ENCODE results near the gene CDR2L. TPM values are rescaled to one million over a fixed set of nuclear protein-coding genes. Genes with fewer than 3 reads are reported as not detected.
A peak's percentile ranks its signal among the peaks of the same experiment; 100 is the strongest.

Gene CDR2L
- total and polyA plus RNA-seq, 4 donors = 5.8 to 23.6 (median 13.8) TPM

DNA sequence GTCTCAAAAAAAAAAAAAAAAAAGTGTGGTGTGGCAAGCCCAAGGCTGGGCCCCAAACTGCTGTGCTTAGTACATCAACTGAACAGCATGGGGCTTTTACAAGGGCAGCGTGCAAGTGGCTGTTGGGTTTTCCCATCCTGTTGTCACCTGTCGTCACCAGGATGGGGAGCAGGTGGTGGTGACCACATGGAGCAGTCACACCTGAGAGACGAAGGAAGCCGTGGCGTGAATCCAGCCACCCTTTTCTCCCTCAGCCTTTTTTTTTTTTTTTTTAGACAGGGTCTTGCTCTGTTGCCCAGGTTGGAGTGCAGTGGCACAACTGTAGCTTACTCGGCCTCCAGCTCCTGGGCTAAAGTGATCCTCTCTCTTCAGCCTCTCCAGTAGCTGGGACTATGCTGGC is 20.9 kb downstream of the CDR2L start:
- intact Hi-C loops (cut with DNase I) = no loop called here
- Histone ChIP-seq H3K9me3 (ENCODE audit: control insufficient read depth, low read length) (no peaks in the 10 kb centered on the region), H3K27me3 (ENCODE audit: control insufficient read depth in 1 of 2, insufficient read depth in 2 of 2, low read length in 1 of 2) (no peaks in the 10 kb centered on the region), H3K27ac (ENCODE audit: low read depth in 1 of 2, low read length in 2 of 2) (no peak overlapping the region), H3K36me3 (ENCODE audit: control insufficient read depth in 1 of 2, insufficient read depth in 2 of 2, low read length in 1 of 2) (no peaks in the 10 kb centered on the region), H3K4me1 (ENCODE audit: control insufficient read depth in 1 of 2, insufficient read depth in 2 of 2, low read length in 2 of 2) (peaks cover 0 to 2% of the 10 kb centered on the region in 2 donors), H3K4me3 (ENCODE audit: low read length in 2 of 2) (no peak overlapping the region)
- ATAC-seq (ENCODE audit: low FRiP score) (no peak), DNase-seq (no peak)
- whole genome bisulfite sequencing, 2 donors = 88 to 89% methylated on average over 6 of the region's 6 CpGs

DNA sequence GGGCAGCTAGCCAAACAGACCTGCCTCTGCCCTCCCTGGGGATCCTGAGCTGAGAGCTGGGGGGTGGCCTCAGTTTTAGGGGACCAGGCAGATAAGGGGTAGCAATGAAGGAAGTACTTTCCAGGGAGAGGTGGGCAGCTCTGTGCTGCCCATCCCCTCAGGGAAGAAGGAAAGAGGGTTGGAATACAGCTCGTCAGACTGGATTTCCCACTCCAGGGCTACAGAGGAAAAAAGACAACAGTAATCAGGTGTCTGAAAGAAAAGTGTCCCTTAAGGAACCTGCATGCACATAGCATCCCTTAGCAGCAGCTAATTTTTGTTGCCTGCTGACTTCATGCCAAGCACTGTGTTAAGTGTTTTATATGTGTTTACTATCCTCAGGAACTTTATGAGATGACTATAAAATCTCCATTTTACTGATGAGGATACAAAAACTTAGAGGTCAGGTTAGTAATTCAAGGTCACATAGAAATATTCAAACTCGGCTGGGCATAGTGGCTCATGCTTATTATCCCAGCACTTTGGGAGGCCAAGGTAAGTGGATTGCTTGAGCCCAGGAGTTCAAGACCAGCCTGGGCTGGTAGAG is 21.8 kb downstream of the CDR2L start:
- Histone ChIP-seq H3K4me1 (ENCODE audit: control insufficient read depth in 1 of 2, insufficient read depth in 2 of 2, low read length in 2 of 2) (peaks cover 0 to 4% of the 10 kb centered on the region in 2 donors), H3K27ac (ENCODE audit: low read depth in 1 of 2, low read length in 2 of 2) (no peak overlapping the region), H3K27me3 (ENCODE audit: control insufficient read depth in 1 of 2, insufficient read depth in 2 of 2, low read length in 1 of 2) (no peaks in the 10 kb centered on the region), H3K36me3 (ENCODE audit: control insufficient read depth in 1 of 2, insufficient read depth in 2 of 2, low read length in 1 of 2) (no peaks in the 10 kb centered on the region), H3K9me3 (ENCODE audit: control insufficient read depth, low read length) (no peaks in the 10 kb centered on the region), H3K4me3 (ENCODE audit: low read length in 2 of 2) (no peak overlapping the region)
- ATAC-seq (ENCODE audit: low FRiP score) (no peak), DNase-seq (no peak)
- intact Hi-C loops (cut with DNase I) = no loop called here
- 68 to 79% methylated on average over 2 of the region's 2 CpGs for WGBS, 2 donors

DNA sequence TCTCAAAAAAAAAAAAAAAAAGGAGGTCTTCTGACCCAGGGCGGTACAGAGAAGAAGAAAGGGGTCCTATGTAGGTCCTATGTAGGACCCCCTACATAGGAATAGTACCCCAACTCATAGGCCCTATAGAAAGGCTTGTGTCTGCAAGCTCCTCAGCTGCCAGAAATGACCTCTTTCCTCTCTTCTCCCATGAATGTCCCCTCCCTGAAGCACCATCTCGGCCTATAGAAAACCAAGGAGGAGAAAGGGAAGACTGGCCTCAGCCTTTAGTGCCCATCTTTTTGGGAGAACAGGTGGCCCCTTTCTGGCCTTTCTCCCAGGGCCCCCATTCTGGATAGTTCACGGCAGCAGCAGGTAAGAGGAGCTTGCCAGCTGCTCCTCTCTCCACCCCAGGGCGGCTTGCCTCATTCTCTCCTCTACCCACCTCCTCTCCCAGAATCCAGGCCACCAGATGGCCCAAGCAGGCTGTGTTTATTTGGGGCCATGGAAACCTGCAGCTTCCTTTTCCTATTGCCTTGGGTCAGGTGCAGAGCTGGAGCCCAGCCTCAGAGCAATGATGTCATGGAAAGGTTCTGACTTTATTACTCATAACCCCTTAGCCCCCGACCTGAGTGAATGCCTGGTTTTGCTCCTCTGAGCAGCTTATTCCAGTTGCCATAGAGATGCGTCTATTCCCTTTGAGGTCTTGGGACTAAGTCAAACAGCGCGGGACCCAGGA is 23.4 kb downstream of the CDR2L start:
- no peak for ATAC-seq (ENCODE audit: low FRiP score)
- DNase-seq = no peak
- intact Hi-C loops (cut with DNase I) = loop anchor here (2.0 to 5.0 kb wide), 2 partner anchors 22 to 49 kb away; no protein-coding TSS in a partner anchor
- Histone ChIP-seq H3K4me3 (ENCODE audit: low read length in 2 of 2) (no peak overlapping the region), H3K9me3 (ENCODE audit: control insufficient read depth, low read length) (no peaks in the 10 kb centered on the region), H3K27ac (ENCODE audit: low read depth in 1 of 2, low read length in 2 of 2) (no peak overlapping the region), H3K36me3 (ENCODE audit: control insufficient read depth in 1 of 2, insufficient read depth in 2 of 2, low read length in 1 of 2) (no peaks in the 10 kb centered on the region), H3K4me1 (ENCODE audit: control insufficient read depth in 1 of 2, insufficient read depth in 2 of 2, low read length in 2 of 2) (peaks cover 0 to 4% of the 10 kb centered on the region in 2 donors), H3K27me3 (ENCODE audit: control insufficient read depth in 1 of 2, insufficient read depth in 2 of 2, low read length in 1 of 2) (no peaks in the 10 kb centered on the region)
- 57 to 70% methylated on average over 8 of the region's 8 CpGs for WGBS, 2 donors

DNA sequence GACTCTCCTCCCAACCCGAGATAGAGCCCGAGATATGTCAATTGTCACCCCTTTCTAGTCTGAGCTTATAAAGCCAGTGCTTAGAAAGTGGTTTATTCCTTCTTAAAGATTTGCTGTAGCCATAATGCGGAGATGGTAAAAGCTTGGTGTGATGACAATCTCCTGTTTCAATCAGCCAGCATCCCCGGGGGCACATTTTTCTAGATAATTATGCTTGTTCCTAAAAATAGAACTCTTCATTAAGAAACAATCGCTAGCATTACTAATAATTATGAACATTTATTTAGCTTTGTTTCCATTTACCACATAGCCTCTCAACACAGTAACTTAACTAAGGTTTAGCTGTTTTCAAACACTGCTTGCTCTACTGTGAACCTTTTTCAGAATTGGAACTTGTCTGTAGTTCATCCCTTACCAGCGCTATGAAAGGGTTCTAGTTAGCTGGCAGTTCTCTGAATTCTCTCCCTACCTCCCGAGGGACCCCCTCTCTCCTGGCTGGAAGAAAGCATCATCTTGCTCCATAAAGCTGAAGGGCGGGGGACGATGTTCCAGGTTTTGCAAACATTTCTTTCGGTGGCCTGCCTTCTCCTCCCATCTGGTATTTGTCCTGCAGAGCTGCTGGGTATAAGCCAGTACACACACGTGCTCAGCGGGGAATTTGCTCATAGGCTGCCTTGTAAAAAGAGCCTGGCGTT is 24.1 kb downstream of the CDR2L start:
- Histone ChIP-seq H3K9me3 (ENCODE audit: control insufficient read depth, low read length) (no peaks in the 10 kb centered on the region), H3K27ac (ENCODE audit: low read depth in 1 of 2, low read length in 2 of 2) (peak overlapping the region in 1 of 2 donors; percentile 28), H3K4me3 (ENCODE audit: low read length in 2 of 2) (peak overlapping the region; percentile 14 to 85), H3K27me3 (ENCODE audit: control insufficient read depth in 1 of 2, insufficient read depth in 2 of 2, low read length in 1 of 2) (no peaks in the 10 kb centered on the region), H3K36me3 (ENCODE audit: control insufficient read depth in 1 of 2, insufficient read depth in 2 of 2, low read length in 1 of 2) (no peaks in the 10 kb centered on the region), H3K4me1 (ENCODE audit: control insufficient read depth in 1 of 2, insufficient read depth in 2 of 2, low read length in 2 of 2) (peaks cover 0 to 4% of the 10 kb centered on the region in 2 donors)
- intact Hi-C loops (cut with DNase I) = loop anchor here (2.0 to 5.0 kb wide), 2 partner anchors 23 to 49 kb away; no protein-coding TSS in a partner anchor
- DNase-seq (peak in 1 of 2 donors; percentile 66), ATAC-seq (ENCODE audit: low FRiP score) (peak; percentile 80)
- WGBS, 2 donors = 18 to 21% methylated on average over 13 of the region's 13 CpGs

DNA sequence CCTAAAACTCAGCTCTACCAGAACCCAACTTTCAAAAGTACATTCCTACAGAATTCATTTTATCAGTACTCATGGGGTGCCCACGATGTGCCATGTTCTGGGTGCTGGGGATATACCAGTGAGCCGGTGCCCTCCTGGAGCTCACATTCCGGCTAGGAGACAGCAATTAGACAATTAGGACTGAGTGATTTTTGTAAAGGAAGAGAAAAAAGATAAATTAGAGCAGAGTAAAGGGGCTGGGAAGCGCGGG is 24.6 kb downstream of the CDR2L start:
- no peaks in the 10 kb centered on the region for H3K27me3 ChIP-seq (ENCODE audit: control insufficient read depth in 1 of 2, insufficient read depth in 2 of 2, low read length in 1 of 2)
- H3K36me3 ChIP-seq (ENCODE audit: control insufficient read depth in 1 of 2, insufficient read depth in 2 of 2, low read length in 1 of 2) = no peaks in the 10 kb centered on the region
- 4 to 6% methylated on average over 5 of the region's 5 CpGs for WGBS, 2 donors
- peak overlapping the region in 1 of 2 donors; percentile 28 for H3K27ac ChIP-seq (ENCODE audit: low read depth in 1 of 2, low read length in 2 of 2)
- DNase-seq (no peak), ATAC-seq (ENCODE audit: low FRiP score) (no peak)
- peaks cover 0 to 4% of the 10 kb centered on the region in 2 donors for H3K4me1 ChIP-seq (ENCODE audit: control insufficient read depth in 1 of 2, insufficient read depth in 2 of 2, low read length in 2 of 2)
- H3K9me3 ChIP-seq (ENCODE audit: control insufficient read depth, low read length) = no peaks in the 10 kb centered on the region
- H3K4me3 ChIP-seq (ENCODE audit: low read length in 2 of 2) = peak overlapping the region; percentile 14 to 85
- intact Hi-C loops (cut with DNase I) = loop anchor here (5.0 kb wide), 1 partner anchor 50 kb away; no protein-coding TSS in a partner anchor

DNA sequence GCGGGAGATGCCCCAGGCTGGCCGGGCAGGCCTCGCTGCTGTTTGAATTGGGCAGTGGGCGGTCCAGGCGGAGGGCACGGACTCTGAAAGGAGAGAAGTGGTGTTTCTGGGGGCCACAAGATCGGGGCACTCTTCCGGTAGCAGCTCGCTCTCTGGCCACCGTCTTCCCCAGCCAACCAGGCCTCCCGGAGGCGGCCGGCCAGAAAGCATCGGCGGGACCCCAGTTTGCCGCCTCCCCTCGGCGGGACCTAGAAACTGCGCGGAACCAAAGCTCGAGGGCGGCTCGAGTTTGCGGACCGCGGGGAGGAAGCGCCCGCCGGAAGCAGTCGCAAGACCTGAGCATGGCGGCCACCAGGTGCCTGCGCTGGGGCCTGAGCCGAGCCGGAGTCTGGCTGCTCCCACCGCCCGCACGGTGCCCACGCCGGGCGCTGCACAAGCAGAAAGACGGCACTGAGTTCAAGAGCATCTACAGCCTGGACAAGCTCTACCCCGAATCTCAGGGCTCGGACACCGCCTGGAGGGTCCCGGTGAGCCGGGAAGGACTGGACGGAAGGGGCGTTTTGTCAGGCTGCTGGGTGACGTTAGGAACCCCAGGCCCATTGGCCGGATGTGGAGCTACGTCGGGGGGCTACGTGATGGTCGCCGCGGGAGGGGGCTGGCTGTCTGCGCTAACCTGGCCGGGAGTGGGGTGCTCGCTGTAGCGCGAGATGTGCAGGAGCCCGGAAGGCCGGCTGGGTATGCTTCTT is 25.1 kb downstream of the CDR2L start, which contains the start of gene MRPL58:
MRPL58 (plus strand) TSS at position 325 of the 746 bp plus-strand sequence; CDS start at position 342, 17 bp downstream.
- WGBS, 2 donors = 0 to 1% methylated on average over 62 to 63 of the region's 63 CpGs
- no peaks in the 10 kb centered on the region for H3K27me3 ChIP-seq (ENCODE audit: control insufficient read depth in 1 of 2, insufficient read depth in 2 of 2, low read length in 1 of 2)

DNA sequence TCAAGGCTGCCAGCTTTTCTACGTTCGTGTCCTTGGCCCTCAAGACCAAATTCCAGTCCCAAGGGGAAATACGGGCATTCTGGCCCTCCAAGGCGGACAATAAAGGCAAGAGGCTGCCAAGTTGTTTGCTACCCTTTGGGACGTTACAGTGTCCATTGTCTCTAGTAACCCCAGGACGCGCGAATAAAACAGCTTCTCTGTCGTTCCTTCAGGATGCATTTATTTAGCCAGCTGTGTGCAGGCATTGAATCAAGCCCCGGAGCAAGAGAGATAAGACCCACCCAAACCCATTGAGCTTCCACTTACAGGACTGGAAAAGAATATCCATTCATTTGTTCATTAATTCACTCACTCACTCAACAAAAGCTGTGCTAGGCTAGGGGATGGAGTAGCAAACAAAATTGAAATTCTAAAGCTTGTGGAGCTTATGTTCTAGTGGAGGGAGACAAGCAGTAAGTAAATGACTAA is 25.7 kb downstream of the CDR2L start:
- H3K36me3 ChIP-seq (ENCODE audit: control insufficient read depth in 1 of 2, insufficient read depth in 2 of 2, low read length in 1 of 2) = no peaks in the 10 kb centered on the region
- no peak for ATAC-seq (ENCODE audit: low FRiP score)
- no peaks in the 10 kb centered on the region for H3K27me3 ChIP-seq (ENCODE audit: control insufficient read depth in 1 of 2, insufficient read depth in 2 of 2, low read length in 1 of 2)
- intact Hi-C loops (cut with DNase I) = loop anchor here (5.0 kb wide), 1 partner anchor 51 kb away; no protein-coding TSS in a partner anchor
- H3K4me1 ChIP-seq (ENCODE audit: control insufficient read depth in 1 of 2, insufficient read depth in 2 of 2, low read length in 2 of 2) = peaks cover 0 to 4% of the 10 kb centered on the region in 2 donors
- DNase-seq = no peak
- H3K4me3 ChIP-seq (ENCODE audit: low read length in 2 of 2) = peak overlapping the region; percentile 22 to 85
- WGBS, 2 donors = 0 to 1% methylated on average over 10 of the region's 10 CpGs
- peak overlapping the region in 1 of 2 donors; percentile 71 for H3K27ac ChIP-seq (ENCODE audit: low read depth in 1 of 2, low read length in 2 of 2)
- no peaks in the 10 kb centered on the region for H3K9me3 ChIP-seq (ENCODE audit: control insufficient read depth, low read length)

More for the DNA sequence above, 25.1 kb downstream of the CDR2L start, which contains the start of gene MRPL58:
- peak within 1 kb of the TSS in 1 of 2 donors; percentile 71 for H3K27ac ChIP-seq (ENCODE audit: low read depth in 1 of 2, low read length in 2 of 2)
- H3K36me3 ChIP-seq (ENCODE audit: control insufficient read depth in 1 of 2, insufficient read depth in 2 of 2, low read length in 1 of 2) = no peaks in the 10 kb centered on the region
- H3K4me1 ChIP-seq (ENCODE audit: control insufficient read depth in 1 of 2, insufficient read depth in 2 of 2, low read length in 2 of 2) = peaks cover 0 to 4% of the 10 kb centered on the region in 2 donors
- intact Hi-C loops (cut with DNase I) = loop anchor here (5.0 kb wide), 1 partner anchor 50 kb away; no protein-coding TSS in a partner anchor
- no peaks in the 10 kb centered on the region for H3K9me3 ChIP-seq (ENCODE audit: control insufficient read depth, low read length)
- ATAC-seq (ENCODE audit: low FRiP score) = peak; percentile 98
- DNase-seq = peak; percentile 88 to 94
- peak within 1 kb of the TSS; percentile 22 to 85 for H3K4me3 ChIP-seq (ENCODE audit: low read length in 2 of 2)

DNA sequence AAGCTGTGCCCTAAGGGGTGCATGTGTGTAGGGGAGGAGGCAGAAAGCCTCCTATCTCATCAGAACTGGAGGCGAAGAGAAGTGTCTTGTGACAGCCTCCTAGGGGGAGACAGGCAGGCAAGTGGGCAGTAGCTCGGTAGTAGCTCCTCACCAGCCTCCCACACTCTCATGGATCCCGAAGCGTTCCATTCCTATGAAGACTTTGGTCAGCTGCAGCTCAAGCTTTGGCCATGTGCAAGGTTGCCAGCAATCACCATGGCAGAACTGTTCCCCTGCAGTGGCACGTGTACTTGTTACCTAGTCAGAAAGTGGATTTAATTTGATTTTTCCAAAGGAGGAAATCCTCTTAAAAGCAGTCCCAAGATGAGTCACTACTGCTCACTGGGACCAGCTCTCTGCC is 31.7 kb downstream of the CDR2L start:
- ATAC-seq (ENCODE audit: low FRiP score) (no peak), DNase-seq (no peak)
- Histone ChIP-seq H3K27ac (ENCODE audit: low read depth in 1 of 2, low read length in 2 of 2) (no peak overlapping the region), H3K27me3 (ENCODE audit: control insufficient read depth in 1 of 2, insufficient read depth in 2 of 2, low read length in 1 of 2) (no peaks in the 10 kb centered on the region), H3K36me3 (ENCODE audit: control insufficient read depth in 1 of 2, insufficient read depth in 2 of 2, low read length in 1 of 2) (peaks cover 0 to 5% of the 10 kb centered on the region in 2 donors), H3K9me3 (ENCODE audit: control insufficient read depth, low read length) (no peaks in the 10 kb centered on the region), H3K4me3 (ENCODE audit: low read length in 2 of 2) (no peak overlapping the region), H3K4me1 (ENCODE audit: control insufficient read depth in 1 of 2, insufficient read depth in 2 of 2, low read length in 2 of 2) (no peaks in the 10 kb centered on the region)
- WGBS, 2 donors = 87 to 90% methylated on average over 5 of the region's 5 CpGs
- intact Hi-C loops (cut with DNase I) = no loop called here

All from aorta (tissue), 5 donors.